Ascending aorta (tissue), 2 donors: Measurements from ENCODE around the gene HNF4A. TPM values are rescaled to one million over a fixed set of nuclear protein-coding genes. Genes with fewer than 3 reads are reported as not detected.

Experiments used
- DNase-seq, 2 donors: peaks; one replicate each; pipeline ENCODE4 v3.0.0-alpha.2; 2019; ENCODE audit warnings: low spot score in 2 of 2
- H3K27ac ChIP-seq, 2 donors: fragments of 200-600 bp; sonication (generic); one replicate each; pipeline ENCODE4 v1.5.1; 2016 to 2017; ENCODE audit warnings: mild to moderate bottlenecking in 1 of 2
- H3K27me3 ChIP-seq: fragments of 200-600 bp; sonication (generic); one replicate; pipeline ENCODE4 v1.5.1; 2017
- H3K36me3 ChIP-seq, 2 donors: fragments of 200-600 bp; sonication (generic); one replicate each; pipeline ENCODE4 v1.5.1; 2016
- H3K4me1 ChIP-seq, 2 donors: fragments of 200-600 bp; sonication (generic); one replicate each; pipeline ENCODE4 v1.5.1; 2016 to 2017; ENCODE audit warnings: mild to moderate bottlenecking in 1 of 2
- H3K4me3 ChIP-seq, 2 donors: fragments of 200-600 bp; sonication (generic); one replicate each; pipeline ENCODE4 v1.5.1; 2016 to 2017; ENCODE audit warnings: mild to moderate bottlenecking in 1 of 2
- H3K9me3 ChIP-seq, 2 donors: fragments of 200-600 bp; sonication (generic); one replicate each; pipeline ENCODE4 v1.5.1; 2016
- intact Hi-C: fragments of 100-400 bp; cut with DNase I; formaldehyde crosslinking; loops from one replicate; pipeline ENCODE4 v1.15.1; 2023
- total RNA-seq: library from RNA; depleted of rRNA; stranded (reverse); fragments of >200 nt; gene quantifications from one replicate; pipeline ENCODE4 v1.1.0, GENCODE V29; 2016
- TF ChIP-seq, protein P1 (sequence below), 3 experiments: fragments of 200-600 bp in 2 of 3; fragments of 450-650 bp in 1 of 3; sonication (generic) in 2 of 3; IDR thresholded peaks; one replicate each; pipeline ENCODE4 v1.5.1; 2016 to 2019; ENCODE audit warnings: antibody characterized with exemption in 3 of 3, mild to moderate bottlenecking in 1 of 3, moderate library complexity in 1 of 3

The HNF4A gene
- total RNA-seq, 1 donor from 2014 or later: not detected

DNA sequence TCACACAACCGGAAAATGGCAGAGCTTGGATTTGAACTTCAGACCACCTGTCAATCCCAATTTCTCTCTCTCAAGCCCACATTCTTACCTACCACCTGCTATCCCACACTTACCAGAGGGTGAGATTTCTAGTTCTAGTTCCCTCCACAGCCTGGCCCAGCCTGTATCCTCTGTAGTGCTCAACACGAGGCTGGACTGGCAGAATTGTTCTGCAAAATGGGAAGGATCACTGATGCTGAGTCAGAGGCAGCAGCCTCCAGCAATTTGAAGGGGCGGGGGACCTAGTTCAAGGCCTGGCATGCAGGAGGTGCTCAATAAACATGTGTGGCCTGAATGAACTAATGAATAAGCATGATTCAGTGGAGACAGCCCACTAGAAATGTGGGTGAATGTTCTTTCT lies 66.6 kb downstream of the HNF4A start:
- no peaks in the 10 kb centered on the region for H3K4me1 ChIP-seq
- TF ChIP-seq, protein P1, sequence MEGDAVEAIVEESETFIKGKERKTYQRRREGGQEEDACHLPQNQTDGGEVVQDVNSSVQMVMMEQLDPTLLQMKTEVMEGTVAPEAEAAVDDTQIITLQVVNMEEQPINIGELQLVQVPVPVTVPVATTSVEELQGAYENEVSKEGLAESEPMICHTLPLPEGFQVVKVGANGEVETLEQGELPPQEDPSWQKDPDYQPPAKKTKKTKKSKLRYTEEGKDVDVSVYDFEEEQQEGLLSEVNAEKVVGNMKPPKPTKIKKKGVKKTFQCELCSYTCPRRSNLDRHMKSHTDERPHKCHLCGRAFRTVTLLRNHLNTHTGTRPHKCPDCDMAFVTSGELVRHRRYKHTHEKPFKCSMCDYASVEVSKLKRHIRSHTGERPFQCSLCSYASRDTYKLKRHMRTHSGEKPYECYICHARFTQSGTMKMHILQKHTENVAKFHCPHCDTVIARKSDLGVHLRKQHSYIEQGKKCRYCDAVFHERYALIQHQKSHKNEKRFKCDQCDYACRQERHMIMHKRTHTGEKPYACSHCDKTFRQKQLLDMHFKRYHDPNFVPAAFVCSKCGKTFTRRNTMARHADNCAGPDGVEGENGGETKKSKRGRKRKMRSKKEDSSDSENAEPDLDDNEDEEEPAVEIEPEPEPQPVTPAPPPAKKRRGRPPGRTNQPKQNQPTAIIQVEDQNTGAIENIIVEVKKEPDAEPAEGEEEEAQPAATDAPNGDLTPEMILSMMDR (IDR thresholded peaks at IDR 0.05): no peak
- H3K27ac ChIP-seq: no peak overlapping the region
- H3K27me3 ChIP-seq: no peaks in the 10 kb centered on the region
- intact Hi-C loops: no loop called here
- no peak for DNase-seq
- no peaks in the 10 kb centered on the region for H3K36me3 ChIP-seq
- no peaks in the 10 kb centered on the region for H3K9me3 ChIP-seq
- no peak overlapping the region for H3K4me3 ChIP-seq

DNA sequence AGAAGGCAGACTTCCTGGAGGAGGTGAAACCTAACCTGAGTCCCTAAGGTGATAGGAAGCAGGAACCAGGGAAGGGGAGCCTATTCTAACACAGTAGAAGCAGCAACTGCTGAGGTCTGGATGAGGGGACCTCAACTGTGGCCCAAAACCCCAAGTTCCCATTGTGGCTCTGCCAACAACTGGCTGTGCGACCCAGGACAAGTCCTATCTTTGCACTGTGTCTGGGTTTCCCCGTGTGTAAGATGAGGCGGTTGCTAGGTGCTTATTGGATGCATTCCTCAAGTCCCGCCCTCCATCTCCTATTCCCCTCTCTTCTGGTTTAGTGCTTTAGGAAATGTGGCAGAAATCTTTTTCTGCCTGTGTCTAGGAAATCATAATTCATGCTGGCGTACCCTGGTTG lies 68.0 kb downstream of the HNF4A start:
- Histone ChIP-seq H3K27me3 (no peaks in the 10 kb centered on the region), H3K27ac (no peak overlapping the region), H3K4me1 (no peaks in the 10 kb centered on the region), H3K4me3 (no peak overlapping the region), H3K36me3 (no peaks in the 10 kb centered on the region), H3K9me3 (no peaks in the 10 kb centered on the region)
- no peak for DNase-seq
- intact Hi-C loops: no loop called here
- TF ChIP-seq, protein P1 (IDR thresholded peaks at IDR 0.05): no peak

DNA sequence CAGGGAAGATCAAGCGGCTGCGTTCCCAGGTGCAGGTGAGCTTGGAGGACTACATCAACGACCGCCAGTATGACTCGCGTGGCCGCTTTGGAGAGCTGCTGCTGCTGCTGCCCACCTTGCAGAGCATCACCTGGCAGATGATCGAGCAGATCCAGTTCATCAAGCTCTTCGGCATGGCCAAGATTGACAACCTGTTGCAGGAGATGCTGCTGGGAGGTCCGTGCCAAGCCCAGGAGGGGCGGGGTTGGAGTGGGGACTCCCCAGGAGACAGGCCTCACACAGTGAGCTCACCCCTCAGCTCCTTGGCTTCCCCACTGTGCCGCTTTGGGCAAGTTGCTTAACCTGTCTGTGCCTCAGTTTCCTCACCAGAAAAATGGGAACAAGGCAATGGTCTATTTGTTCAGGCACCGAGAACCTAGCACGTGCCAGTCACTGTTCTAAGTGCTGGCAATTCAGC lies 68.6 kb downstream of the HNF4A start:
- Histone ChIP-seq H3K27ac (no peak overlapping the region), H3K4me3 (no peak overlapping the region), H3K4me1 (no peaks in the 10 kb centered on the region), H3K9me3 (no peaks in the 10 kb centered on the region), H3K27me3 (no peaks in the 10 kb centered on the region), H3K36me3 (no peaks in the 10 kb centered on the region)
- DNase-seq: no peak
- TF ChIP-seq, protein P1 (IDR thresholded peaks at IDR 0.05): no peak
- intact Hi-C loops: no loop called here

DNA sequence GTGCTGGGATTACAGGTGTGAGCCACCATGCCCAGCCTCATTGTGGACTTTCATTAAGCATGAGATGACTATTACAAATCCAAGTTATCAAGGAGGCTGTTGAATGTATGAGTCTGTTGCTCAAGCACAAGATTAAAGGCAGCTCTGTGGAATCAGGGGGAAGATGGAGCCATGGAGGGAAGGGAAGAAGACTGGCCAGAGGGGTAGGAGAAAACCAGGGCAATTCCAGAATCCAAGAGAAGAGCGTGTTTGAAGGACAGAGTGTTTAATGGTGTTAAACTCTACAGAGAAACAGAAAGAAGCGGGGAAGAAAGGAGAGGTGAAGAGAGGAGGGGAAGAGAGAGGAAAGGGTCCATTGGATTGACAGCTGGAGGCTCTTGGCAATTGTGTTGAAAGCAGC lies 70.4 kb downstream of the HNF4A start:
- no peak for DNase-seq
- TF ChIP-seq, protein P1 (IDR thresholded peaks at IDR 0.05): no peak
- Histone ChIP-seq H3K27ac (no peak overlapping the region), H3K4me3 (no peak overlapping the region), H3K4me1 (no peaks in the 10 kb centered on the region), H3K27me3 (no peaks in the 10 kb centered on the region), H3K9me3 (no peaks in the 10 kb centered on the region), H3K36me3 (no peaks in the 10 kb centered on the region)
- intact Hi-C loops: no loop called here

DNA sequence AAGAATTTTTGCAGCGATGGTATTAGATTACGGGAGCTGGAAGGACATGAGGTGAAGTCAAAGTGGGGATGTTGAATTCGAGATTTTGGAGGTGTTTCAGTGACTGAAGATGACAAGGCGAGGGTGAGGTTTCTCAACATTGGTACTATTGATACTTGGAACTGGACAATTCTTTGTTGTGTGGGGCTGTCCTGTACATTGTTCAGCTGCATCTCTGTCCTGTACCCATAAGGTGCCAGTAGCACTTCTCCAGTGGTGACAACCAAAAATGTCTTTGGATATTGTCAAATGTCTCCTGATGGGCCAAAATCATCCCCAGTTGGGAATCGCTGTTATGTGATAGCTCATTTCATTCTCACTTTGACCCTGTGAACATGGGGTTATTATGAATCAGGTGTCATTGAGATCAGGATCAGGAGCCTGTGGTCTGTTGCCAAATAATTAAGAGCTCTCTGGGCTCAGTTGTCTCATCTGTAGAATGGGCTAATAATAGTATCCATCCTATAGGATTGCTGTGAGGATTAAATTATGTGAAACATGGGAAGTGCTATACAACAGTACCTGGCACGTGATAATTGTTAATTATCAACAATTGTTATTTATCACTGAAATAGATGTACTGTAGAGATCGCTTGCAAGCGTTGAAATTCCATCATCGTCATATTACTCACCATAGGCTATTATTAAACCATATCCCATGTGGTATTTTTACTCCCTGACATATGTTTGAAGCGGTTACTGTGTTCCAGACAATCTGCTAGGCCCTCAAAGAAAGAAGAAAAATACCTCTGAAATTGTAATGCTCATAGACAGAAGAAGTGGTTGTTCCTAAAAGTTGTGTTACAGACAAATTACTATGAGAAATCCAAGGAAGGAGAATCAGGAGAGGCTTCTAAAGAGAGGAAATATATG lies 71.6 kb downstream of the HNF4A start:
- DNase-seq: no peak
- Histone ChIP-seq H3K27ac (no peak overlapping the region), H3K4me3 (no peak overlapping the region), H3K9me3 (no peaks in the 10 kb centered on the region), H3K4me1 (no peaks in the 10 kb centered on the region), H3K36me3 (no peaks in the 10 kb centered on the region), H3K27me3 (no peaks in the 10 kb centered on the region)
- TF ChIP-seq, protein P1 (IDR thresholded peaks at IDR 0.05): no peak
- intact Hi-C loops: no loop called here
